ENCODE results near the gene PSAPL1.

PSAPL1 gene

DNA sequence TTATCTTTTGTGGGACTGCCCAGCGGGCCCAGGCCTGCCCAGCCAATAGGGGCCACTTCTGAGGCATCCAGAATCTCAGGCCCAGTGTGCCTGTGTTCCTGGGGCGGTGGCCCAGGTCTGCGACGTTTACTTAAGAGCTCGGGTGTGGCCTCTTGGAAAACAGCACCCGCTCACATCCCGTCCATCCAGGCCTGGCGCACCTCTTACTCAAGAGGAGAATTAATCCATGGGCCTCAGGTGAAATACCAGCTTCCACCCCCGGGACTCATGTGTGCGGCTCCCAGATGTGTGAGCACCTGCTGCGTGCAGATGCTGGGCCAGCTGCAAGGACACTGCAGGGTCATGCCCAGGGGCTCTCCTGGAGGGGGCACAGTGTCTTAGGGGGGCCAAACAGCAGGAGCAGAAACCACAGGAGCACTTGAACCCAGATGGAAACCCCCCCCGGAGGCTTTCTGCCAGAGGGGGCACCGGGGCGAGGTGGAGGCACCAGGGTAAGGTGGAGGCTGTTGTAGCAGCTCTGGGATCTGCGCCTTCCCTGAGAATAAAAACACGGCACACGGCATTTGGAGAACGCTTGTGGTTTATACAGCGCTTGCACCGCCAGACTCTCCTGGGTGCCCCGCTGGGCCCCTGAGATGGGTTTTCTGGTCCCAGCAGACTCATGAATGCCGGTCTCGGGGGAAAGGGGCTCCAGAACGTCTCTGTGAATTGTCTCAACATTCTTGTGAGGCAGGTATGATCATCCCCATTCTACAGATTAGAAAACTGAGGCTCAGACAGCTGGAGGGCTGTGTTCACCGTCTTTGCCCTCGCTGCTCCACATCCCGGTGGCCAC, 2.8 kb downstream of the PSAPL1 start:
- no peak for DNase-seq (ENCODE audit: low read depth in 2 of 2)

DNA sequence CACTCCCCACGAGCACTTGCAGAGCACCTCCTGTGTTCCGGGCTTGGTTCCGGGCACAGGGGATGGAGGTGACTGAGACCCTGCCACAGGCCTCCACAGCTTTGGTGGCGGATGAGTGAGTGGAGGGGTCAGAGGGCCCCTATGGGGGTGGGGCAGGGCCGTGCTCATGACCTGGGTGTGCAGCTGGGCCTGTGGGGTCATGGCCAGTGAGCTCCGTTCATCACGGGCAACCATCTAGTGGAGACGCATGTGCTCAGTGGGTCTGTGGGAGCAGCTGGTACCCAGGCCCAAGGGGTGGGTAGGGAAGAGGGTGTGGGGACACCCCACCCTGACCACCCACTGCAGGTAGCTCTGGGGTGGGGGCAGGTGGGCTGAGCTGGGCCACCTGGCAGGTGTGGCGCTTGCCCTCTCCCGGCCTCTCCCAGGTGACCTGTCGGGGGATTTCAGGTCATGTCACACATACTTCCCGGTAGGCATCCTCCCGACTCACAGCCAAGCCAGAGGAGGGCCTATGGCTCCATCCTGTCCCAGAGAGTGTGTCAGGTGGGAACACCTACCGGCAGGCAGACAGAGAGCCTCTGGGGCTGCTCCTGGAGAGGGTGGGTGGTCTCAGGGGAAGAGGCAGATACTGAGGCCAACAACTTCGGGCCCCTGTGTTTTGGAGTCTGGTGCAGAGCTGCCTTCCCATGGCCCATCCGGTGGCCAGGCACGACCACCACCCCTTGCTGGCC, 3.6 kb downstream of the PSAPL1 start:
- DNase-seq (ENCODE audit: low read depth in 2 of 2), result no peak

DNA sequence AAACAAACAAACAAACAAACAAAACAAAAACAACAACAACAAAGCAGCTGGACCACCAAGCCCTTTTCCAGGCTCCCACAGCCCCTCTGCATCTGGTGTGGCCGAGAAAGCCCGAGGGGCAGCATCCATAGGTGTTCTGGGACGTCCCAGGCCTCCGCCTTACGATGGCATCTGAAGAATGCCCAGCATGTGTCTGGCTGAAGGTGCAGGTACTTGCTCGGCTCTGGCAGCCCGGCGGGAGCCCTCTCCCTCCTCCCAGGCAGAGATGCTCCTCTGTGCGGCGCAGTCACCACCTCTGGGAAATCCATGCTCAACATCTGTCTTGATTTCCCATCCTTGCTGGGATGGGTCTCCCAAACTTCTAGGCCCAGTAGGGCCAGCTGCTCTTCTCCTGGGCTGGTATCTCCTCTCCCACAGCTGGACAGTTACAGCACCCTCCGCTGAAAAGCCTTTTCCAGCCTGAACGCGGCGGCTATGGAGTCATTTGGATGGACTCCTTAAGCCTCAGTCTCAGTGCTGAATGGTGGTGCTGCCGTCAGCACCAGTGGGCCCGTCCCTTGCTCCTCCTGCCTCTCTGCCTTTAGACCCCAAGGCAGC, 4.3 kb downstream of the PSAPL1 start:
- DNase-seq (ENCODE audit: low read depth in 2 of 2), result no peak

- no peak for DNase-seq (ENCODE audit: low read depth in 2 of 2)
These were observed 5.1 kb downstream of the PSAPL1 start for GRCh38 chr4:7429601-7430078.

DNA sequence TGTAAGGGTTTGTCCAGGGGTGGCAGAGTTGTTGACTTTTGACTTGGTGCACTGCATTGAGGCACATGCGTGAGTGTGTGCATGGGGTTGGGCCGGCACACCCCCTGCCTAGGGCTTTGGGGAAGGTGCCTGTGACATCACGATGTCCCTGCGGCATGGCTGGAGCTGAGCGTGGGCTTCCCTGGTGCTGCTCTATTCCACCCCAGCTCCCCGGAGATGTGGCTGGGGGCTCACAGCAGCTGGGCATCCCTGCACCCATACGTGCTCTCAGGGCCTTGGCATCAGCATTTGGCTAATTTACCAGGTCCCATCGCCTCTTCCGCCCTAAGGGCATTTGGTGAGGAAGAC, 5.7 kb downstream of the PSAPL1 start:
- DNase-seq (ENCODE audit: low read depth in 2 of 2), result no peak

DNA sequence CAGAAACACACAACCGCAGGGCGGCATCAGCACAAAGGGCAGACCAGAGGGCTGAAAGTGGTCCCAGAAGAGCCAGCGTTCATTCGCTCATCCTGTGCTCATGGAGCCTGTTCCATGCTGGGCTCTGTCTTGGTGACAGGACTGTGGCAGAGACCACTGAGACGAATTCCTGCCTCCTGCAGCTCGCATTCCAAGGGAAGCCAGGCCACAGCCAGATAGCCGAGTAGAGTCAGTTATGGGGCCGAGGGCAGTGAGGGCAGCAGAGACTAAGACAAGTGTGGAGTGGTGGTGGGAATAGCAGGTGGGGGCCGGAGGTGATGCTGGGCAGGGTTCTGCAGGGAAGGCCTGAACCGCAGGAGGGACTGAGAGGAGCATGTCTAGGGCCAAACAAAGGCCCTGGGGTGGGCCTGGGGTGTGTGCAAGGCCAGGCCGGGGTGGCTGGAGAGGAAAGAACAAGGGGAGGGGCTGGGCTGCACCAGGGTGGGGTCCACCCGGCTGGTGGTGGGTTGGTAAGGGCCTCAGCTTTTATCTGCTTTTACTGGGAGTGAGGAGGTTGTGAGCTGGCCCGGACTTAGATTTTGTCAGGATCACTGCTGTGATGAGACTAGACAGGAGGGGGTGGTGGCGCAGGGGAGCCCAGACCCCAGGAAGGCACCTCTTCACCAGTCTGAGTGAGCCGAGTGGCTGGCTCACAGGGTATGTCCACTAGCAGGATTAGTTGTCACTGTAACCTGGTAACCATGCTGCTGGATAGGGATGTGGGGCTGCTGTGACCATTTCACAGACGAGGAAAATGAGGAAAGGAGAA, 6.3 kb downstream of the PSAPL1 start:
- DNase-seq (ENCODE audit: low read depth in 2 of 2), result no peak

DNA sequence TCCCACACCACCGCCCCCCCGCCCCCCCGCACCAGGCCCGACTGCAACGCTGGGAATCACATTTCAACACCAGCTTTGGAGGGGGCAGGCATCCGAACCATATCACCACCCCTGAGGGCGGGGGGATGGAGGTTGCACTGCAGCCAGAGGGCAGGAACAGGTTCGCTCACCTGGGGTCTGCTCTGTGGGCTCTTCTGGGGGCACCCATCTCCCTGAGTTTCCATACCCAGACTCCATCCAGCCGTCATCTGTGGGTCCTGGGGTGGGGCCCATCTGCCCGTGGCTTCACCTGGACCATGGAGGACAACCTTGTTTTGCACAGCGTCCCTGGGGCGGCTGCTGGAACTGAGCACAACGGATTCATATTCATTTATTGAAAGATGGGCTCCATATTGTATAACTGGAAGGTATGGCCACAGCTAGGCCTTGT, 6.9 kb downstream of the PSAPL1 start:
- no peak for DNase-seq (ENCODE audit: low read depth in 2 of 2)

GRCh38 chr4:7427361-7427760, 7.4 kb downstream of the PSAPL1 start:
- DNase-seq (ENCODE audit: low read depth in 2 of 2), result no peak

- no peak for DNase-seq (ENCODE audit: low read depth in 2 of 2)
These were observed 8.1 kb downstream of the PSAPL1 start for GRCh38 chr4:7426525-7427171.

DNA sequence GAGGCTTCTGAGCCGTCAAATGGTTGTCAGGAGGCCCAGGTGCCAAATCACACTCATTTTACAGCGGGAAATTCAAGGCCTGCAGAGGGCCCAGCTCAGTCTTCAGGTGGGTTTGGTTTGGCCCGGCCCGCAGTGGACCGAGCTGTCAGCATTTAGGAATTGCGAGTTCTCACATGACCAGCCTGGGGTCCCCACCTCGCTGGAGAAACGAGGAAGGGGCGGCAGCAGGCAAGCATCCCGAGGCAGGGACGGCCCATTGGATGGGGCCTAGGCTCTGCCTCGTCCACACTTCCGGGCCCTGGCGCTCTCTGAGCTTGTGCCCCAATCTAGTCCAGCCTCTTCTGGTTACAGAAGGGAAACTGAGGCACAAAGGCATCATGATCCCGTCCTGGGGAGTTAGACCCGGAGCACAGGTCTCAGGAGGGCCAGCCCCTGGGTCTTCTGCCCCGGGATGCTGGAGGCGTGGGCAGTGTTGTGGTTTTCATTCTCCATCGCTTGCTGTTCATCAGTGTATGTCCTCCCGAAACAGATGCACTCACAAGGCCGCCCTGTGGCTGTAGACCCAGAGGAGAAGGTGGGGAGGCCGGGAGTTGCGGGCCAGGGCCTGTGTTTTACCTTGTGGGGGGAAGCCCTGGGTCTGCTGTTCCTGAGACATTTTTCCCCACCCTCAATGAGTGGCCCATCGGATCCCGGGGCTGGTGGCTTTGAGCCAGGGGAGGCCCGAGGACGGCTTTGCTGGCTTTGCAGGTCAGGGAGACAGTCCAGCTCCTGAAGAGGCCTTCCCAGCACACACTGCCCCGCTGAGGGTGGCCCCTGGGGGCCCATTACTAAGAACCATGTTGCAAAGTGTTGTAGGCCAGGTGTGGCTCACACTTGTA, 8.9 kb downstream of the PSAPL1 start:
- no peak for DNase-seq (ENCODE audit: low read depth in 2 of 2)

GRCh38 chr4:7425124-7425523, 9.6 kb downstream of the PSAPL1 start:
- no peak for DNase-seq (ENCODE audit: low read depth in 2 of 2)

- DNase-seq (ENCODE audit: low read depth in 2 of 2), result no peak
These were observed 10.1 kb downstream of the PSAPL1 start for GRCh38 chr4:7424553-7425111.

DNA sequence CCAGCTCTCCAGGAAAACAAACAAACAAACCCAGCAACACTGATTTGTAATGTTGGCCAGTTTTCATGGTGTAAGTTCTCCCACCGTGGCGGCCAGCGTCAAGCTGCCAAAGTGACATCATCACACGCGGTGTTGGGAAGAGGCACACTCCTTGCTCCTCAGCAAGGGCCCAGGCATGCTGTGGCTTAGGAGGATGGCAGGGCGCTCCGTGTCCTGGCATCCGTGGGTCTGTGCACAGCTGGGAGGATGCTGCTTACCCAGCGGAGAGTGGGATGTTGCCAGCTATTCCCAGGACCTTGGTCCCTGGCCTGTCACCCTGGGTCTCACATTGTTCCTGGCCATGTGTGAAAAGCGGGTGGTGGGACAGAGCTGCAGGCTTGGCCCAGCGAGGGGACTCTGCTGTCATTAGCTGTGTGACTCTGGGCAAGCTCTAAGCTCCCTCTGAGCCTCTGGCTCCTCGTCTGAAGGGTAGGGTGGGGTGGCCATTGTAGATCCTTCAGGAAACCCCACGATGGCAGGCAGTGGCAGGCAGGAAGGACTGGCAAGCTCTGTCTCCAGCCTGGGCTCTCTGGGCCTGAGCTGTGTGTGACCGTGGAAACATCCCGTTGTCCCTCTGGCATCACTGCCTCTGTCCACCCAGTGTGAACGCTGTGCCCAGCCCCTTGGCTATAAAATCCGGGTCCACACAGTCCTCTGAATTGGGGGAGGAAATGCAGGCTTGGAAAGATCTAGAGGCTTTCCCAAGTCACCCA, 10.8 kb downstream of the PSAPL1 start:
- no peak for DNase-seq (ENCODE audit: low read depth in 2 of 2)

DNA sequence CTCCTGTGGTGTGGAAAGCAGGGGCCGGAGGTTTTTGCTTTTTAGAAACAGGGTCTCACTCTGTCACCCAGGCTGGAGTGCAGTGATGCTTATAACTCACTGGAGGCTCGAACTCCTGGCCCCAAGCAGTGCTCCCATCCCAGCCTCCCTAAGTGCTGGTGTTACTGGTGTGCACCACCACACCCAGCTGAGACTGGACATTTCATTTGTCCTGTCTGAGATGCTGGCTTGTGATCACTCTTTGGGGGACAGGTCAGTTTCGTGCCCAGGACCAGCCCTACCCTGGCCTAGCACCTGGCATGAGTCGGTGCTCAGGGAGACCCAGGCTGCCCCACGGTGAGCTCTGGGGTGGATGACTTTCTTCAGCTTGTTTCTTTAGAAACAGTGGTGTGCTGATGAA, 11.3 kb downstream of the PSAPL1 start:
- no peak for DNase-seq (ENCODE audit: low read depth in 2 of 2)

GRCh38 chr4:7422898-7423180, 11.9 kb downstream of the PSAPL1 start:
- no peak for DNase-seq (ENCODE audit: low read depth in 2 of 2)

DNA sequence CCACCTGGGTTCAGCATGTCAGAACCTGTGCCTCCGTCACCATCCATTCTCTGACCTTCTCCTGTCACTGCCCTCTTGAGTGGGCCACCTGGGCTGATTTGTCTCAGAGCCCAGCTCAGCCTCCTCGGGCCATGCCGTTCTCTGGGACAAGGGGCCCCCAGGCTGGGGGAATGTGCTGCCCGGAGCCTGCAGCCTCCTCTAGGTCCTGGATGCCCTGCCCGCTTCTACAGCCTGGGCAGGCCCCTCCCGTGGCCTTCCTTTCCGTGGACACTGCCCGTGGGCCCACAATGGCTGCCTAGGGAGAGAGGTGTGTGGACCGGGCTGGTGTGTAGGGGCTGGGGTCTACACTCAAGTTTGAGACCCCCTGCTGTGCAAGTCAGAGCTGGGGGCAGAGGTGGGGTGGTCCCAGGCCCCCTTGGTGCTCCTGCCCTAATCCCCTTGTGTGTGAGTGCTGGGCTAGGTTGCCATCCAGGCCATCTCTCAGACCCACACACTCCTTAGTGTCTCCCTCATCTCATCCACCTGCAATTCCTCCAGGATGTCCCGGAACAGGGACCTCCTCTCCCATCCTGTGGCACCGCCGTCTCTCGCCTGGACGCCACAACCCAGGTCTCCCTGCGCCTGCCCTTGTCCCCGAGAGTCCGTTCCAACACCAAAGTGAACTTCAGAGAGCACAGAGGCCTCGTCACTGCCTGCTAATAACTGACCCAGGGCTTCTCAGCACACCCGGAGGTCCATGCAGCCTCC, 12.4 kb downstream of the PSAPL1 start:
- DNase-seq (ENCODE audit: low read depth in 2 of 2), result no peak

DNA sequence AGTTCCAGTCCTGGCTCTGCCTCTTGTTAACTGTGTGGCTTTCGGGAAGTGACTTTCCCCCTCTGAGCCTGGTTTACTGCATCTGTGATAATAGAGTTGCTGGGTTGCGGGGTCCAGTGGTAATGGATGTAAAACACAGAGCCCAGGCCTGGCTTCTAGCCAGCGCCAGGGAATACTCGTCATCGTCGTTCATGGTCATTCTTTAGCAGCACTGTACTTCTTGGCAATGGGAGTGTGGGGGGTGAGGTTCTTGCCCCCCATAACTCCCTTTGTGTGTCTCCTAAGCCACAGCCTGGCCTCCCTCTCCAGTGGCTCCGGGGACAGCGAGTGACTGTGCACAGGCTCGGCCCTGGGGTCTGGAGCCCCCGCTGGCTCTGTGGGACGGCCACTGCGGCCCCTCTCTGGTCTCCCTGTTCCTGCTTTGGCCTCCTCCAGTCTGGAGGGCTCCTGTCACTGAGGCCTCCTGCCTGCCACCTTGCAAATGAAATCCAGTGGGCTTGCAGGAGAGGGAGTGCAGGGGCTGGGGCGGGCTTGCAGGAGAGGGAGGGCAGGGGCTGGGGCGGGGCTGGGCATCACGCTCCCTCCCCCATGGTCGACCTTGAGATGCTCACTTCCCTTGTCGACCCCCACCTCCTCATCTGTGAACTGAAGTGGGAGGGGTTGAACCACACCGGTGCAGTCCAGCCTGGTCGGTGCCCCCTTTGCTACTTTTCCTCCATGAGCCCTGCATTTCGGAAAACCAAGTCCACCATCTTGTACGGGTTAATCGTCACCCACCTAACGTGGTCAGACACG, 13.2 kb downstream of the PSAPL1 start:
- no peak for DNase-seq (ENCODE audit: low read depth in 2 of 2)

DNA sequence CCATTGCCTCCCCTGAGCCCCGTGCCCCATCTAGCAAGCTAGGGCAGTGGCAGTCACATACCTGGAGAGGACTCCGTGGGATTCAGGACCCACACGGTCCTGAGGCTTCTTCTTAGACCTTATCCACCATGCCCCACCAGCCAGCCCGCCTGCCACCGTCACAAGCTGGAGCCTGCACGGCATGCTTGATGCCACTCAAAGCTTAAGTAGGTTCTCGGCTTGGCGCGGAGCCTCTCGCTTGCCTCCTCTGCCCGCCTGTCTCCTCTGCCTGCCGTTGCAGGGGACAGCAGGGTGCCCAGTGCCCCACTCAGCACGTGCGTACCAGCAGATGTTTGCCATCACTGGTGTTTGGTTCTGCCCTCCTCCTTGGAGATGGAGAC, 14.1 kb downstream of the PSAPL1 start:
- DNase-seq (ENCODE audit: low read depth in 2 of 2), result no peak
